Neural progenitor cell (in vitro differentiated cells): Measurements from ENCODE around the gene EXOG.

ENCODE experiments used
- CTCF ChIP-seq: fragments of 200-600 bp; sonication (generic); IDR thresholded peaks from 2 replicates; pipeline ENCODE4 v1.5.1; 2017; ENCODE audit warnings: antibody characterized with exemption, mild to moderate bottlenecking
- EZH2 ChIP-seq: fragments of 200-600 bp; sonication (generic); IDR thresholded peaks from 2 replicates; pipeline ENCODE4 v1.6.1; 2017; ENCODE audit warnings: antibody characterized with exemption, mild to moderate bottlenecking, moderate library complexity
- EZH2phosphoT487 ChIP-seq: fragments of 200-600 bp; sonication (generic); IDR thresholded peaks from 2 replicates; pipeline ENCODE4 v1.6.1; 2017; ENCODE audit warnings: antibody characterized with exemption

- TF ChIP-seq CTCF (no peak), EZH2 (no peak), EZH2phosphoT487 (no peak)
These were observed 40.5 kb downstream of the EXOG start for GRCh38 chr3:38536671-38537070.
